ENCODE results near the gene BLOC1S1. TPM values are rescaled to one million over a fixed set of nuclear protein-coding genes. Genes with fewer than 3 reads are reported as not detected.

The BLOC1S1 gene
- total RNA-seq, 1 experiment from 2014 or later: 85.5 TPM

- Histone ChIP-seq H3K9me3 (ENCODE audit: control insufficient read depth in 1 of 2, insufficient read depth in 1 of 2, low read depth in 1 of 2, low read length in 2 of 2) (no peaks in the 10 kb centered on the region), H3K4me3 (replicated peaks in 1 of 2; ENCODE audit: low read depth in 1 of 2, low read length in 2 of 2) (peak within 1 kb of the TSS; percentile 39 to 57), H4K20me1 (ENCODE audit: insufficient read depth) (no peaks in the 10 kb centered on the region), H3K9ac (ENCODE audit: low read length) (peak within 1 kb of the TSS; percentile 25; the same call in 1 of the 2 replicates), H3K79me2 (ENCODE audit: insufficient read depth, low read length) (no peaks in the 10 kb centered on the region), H3K27me3 (ENCODE audit: insufficient read depth, low read length) (peaks cover 26% of the 10 kb centered on the region; the same call in 1 of the 2 replicates), H3K9me2 (ENCODE audit: insufficient read depth) (no peaks in the 10 kb centered on the region), H3K4me2 (ENCODE audit: low read length) (peak within 1 kb of the TSS; percentile 81), H3K36me3 (ENCODE audit: control insufficient read depth in 1 of 2, insufficient read depth in 2 of 2, low read length in 2 of 2) (no peaks in the 10 kb centered on the region), H3K4me1 (ENCODE audit: control insufficient read depth in 1 of 2, insufficient read depth in 2 of 2, low read length in 2 of 2) (peaks cover 4 to 14% of the 10 kb centered on the region in 2 experiments; a peak in 3 of 4 replicates), H2AFZ (ENCODE audit: low read depth, low read length, poor library complexity, severe bottlenecking) (peak within 1 kb of the TSS; percentile 76), H3K27ac (ENCODE audit: low read depth, low read length) (no peak within 1 kb of the TSS)
- no TSS peak for BruUV-seq (replicated peaks)
- intact Hi-C loops (cut with micrococcal nuclease): no loop called here
- ATAC-seq (peak; percentile 88), DNase-seq (ENCODE audit: low read depth, low spot score) (no peak)
- RAD21 ChIA-PET (ENCODE audit: low non-redundant PET in 1 of 2, low total read pairs in 2 of 2, uncharacterized antibody in 2 of 2, unreplicated experiment in 2 of 2): interaction anchor here in 1 of 2 experiments (1.1 kb wide), 1 partner anchor 8 kb away, joined by 4 read pairs; the partner anchor contains the start of gene BLOC1S1
- POLR2A ChIA-PET: no interaction called here
- TF ChIP-seq POLR2A (IDR thresholded peaks at IDR 0.05; ENCODE audit: borderline replicate concordance, extremely low read depth, insufficient read depth, insufficient read length): no peak
- TF ChIP-seq EZH2 (IDR thresholded peaks at IDR 0.05): no peak
- TF ChIP-seq ZFX (IDR thresholded peaks at IDR 0.05): no peak
- TF ChIP-seq SIN3A (IDR thresholded peaks at IDR 0.05; ENCODE audit: low read depth): no peak
- no peak for TF ChIP-seq ZBTB33 (IDR thresholded peaks at IDR 0.05; ENCODE audit: extremely low read depth, insufficient replicate concordance, low read length)
- TF ChIP-seq, protein P1, sequence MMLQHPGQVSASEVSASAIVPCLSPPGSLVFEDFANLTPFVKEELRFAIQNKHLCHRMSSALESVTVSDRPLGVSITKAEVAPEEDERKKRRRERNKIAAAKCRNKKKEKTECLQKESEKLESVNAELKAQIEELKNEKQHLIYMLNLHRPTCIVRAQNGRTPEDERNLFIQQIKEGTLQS (IDR thresholded peaks at IDR 0.05): no peak
- TF ChIP-seq TCF7L2 (IDR thresholded peaks at IDR 0.05; ENCODE audit: borderline replicate concordance, extremely low read depth, insufficient read depth, insufficient read length): no peak
- TF ChIP-seq, protein P2, sequence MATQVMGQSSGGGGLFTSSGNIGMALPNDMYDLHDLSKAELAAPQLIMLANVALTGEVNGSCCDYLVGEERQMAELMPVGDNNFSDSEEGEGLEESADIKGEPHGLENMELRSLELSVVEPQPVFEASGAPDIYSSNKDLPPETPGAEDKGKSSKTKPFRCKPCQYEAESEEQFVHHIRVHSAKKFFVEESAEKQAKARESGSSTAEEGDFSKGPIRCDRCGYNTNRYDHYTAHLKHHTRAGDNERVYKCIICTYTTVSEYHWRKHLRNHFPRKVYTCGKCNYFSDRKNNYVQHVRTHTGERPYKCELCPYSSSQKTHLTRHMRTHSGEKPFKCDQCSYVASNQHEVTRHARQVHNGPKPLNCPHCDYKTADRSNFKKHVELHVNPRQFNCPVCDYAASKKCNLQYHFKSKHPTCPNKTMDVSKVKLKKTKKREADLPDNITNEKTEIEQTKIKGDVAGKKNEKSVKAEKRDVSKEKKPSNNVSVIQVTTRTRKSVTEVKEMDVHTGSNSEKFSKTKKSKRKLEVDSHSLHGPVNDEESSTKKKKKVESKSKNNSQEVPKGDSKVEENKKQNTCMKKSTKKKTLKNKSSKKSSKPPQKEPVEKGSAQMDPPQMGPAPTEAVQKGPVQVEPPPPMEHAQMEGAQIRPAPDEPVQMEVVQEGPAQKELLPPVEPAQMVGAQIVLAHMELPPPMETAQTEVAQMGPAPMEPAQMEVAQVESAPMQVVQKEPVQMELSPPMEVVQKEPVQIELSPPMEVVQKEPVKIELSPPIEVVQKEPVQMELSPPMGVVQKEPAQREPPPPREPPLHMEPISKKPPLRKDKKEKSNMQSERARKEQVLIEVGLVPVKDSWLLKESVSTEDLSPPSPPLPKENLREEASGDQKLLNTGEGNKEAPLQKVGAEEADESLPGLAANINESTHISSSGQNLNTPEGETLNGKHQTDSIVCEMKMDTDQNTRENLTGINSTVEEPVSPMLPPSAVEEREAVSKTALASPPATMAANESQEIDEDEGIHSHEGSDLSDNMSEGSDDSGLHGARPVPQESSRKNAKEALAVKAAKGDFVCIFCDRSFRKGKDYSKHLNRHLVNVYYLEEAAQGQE (IDR thresholded peaks at IDR 0.05; ENCODE audit: low read depth): no peak
- no peak for TF ChIP-seq EGR1 (IDR thresholded peaks at IDR 0.05; ENCODE audit: low read depth)
- no peak for TF ChIP-seq SP1 (IDR thresholded peaks at IDR 0.05; ENCODE audit: low read depth)
- no peak for TF ChIP-seq JUND (IDR thresholded peaks at IDR 0.05)
- no peak for TF ChIP-seq SRF (IDR thresholded peaks at IDR 0.05; ENCODE audit: low read depth)
- CTCF ChIA-PET: interaction anchor here (0.7 to 1.3 kb wide), 2 partner anchors 29 to 110 kb away, joined by 4 read pairs; partner anchors contain the start of genes ORMDL2 and SARNP
Measured at GRCh38 chr12:55707841-55708694, 7.8 kb upstream of the BLOC1S1 start, which contains the start of gene ITGA7. TSS of gene ITGA7 (minus strand) at chr12:55707904. CDS start at chr12:55707682, 222 bp downstream.
